ENCODE measurements around the gene KCNMB3. TPM values are rescaled to one million over a fixed set of nuclear protein-coding genes. Genes with fewer than 3 reads are reported as not detected.

The KCNMB3 gene
- total and polyA plus RNA-seq, 2 of the 13 experiments (the other 11 are each of a cell fraction or from before 2014, with no cell fraction given) = 4.3 to 7.1 TPM

- in situ Hi-C loops (cut with HindIII; ENCODE audit: extremely low pct_ligation_motif_present, low pct_unique_long_range_greater_than_20kb) = no loop called here
- DNase-seq (ENCODE audit: low spot score) = no peak
- H3K4me3 ChIP-seq (replicated peaks in 1 of 3; ENCODE audit: insufficient read depth in 1 of 3, low read depth in 2 of 3, low read length in 3 of 3) = no peak overlapping the region
- TF ChIP-seq MLXIP (CRISPR knock-in tag; IDR thresholded peaks at IDR 0.05; ENCODE audit: borderline replicate concordance) = no peak
- peak; percentile 63; the same call in 1 of the 2 replicates for TF ChIP-seq CEBPB (IDR thresholded peaks at IDR 0.05; ENCODE audit: borderline replicate concordance, low read depth, low read length)
- no peak for FAIRE-seq
- no TSS peak for BruUV-seq (replicated peaks)
- 92% methylated on average over 4 of the region's 4 CpGs for WGBS (ENCODE audit: low lambda C conversion rate)
- ChIA-PET CTCF (ENCODE audit: low intra/inter-chr PET ratio, low total read pairs) (no interaction called here), POLR2A (no interaction called here)
- intact Hi-C loops (cut with micrococcal nuclease; ENCODE audit: unreplicated experiment) = no loop called here
- no peaks in the 10 kb centered on the region for H3K4me1 ChIP-seq (ENCODE audit: insufficient read depth, low read length)
- H3K36me3 ChIP-seq (replicated peaks in 1 of 2; ENCODE audit: control insufficient read depth in 1 of 2, insufficient read depth in 2 of 2, low read length in 2 of 2) = peaks cover 0 to 17% of the 10 kb centered on the region in 2 experiments; a peak in 2 of 5 replicates
- H3K79me2 ChIP-seq (ENCODE audit: insufficient read depth, low read length) = no peaks in the 10 kb centered on the region
- no peak overlapping the region for H2AFZ ChIP-seq (ENCODE audit: low read length)
- no peaks in the 10 kb centered on the region for H4K20me1 ChIP-seq (ENCODE audit: insufficient read depth, low read length)
- H3K27ac ChIP-seq (ENCODE audit: extremely low read length, insufficient read depth, low read length) = no peak overlapping the region
- no peak overlapping the region for H3K4me2 ChIP-seq (ENCODE audit: low read depth, low read length)
- ATAC-seq = no peak
- H3K27me3 ChIP-seq (ENCODE audit: control insufficient read depth in 1 of 2, insufficient read depth in 2 of 2, low read length in 2 of 2) = no peaks in the 10 kb centered on the region
- H3K9ac ChIP-seq (ENCODE audit: insufficient read depth, low read depth, low read length) = no peak overlapping the region
- no peaks in the 10 kb centered on the region for H3K9me3 ChIP-seq (ENCODE audit: low read length)
These were observed 16.7 kb downstream of the KCNMB3 start for GRCh38 chr3:179234199-179234598.

- no peak overlapping the region for H3K4me2 ChIP-seq (ENCODE audit: low read depth, low read length)
- DNase-seq (ENCODE audit: low spot score) (no peak), FAIRE-seq (no peak), ATAC-seq (no peak)
- H2AFZ ChIP-seq (ENCODE audit: low read length) = no peak overlapping the region
- no peaks in the 10 kb centered on the region for H3K79me2 ChIP-seq (ENCODE audit: insufficient read depth, low read length)
- no TSS peak for BruUV-seq (replicated peaks)
- H3K4me1 ChIP-seq (ENCODE audit: insufficient read depth, low read length) = no peaks in the 10 kb centered on the region
- no peaks in the 10 kb centered on the region for H3K27me3 ChIP-seq (ENCODE audit: control insufficient read depth in 1 of 2, insufficient read depth in 2 of 2, low read length in 2 of 2)
- ChIA-PET POLR2A (no interaction called here), CTCF (ENCODE audit: low intra/inter-chr PET ratio, low total read pairs) (no interaction called here)
- no peak overlapping the region for H3K27ac ChIP-seq (ENCODE audit: extremely low read length, insufficient read depth, low read length)
- no peak overlapping the region for H3K4me3 ChIP-seq (replicated peaks in 1 of 3; ENCODE audit: insufficient read depth in 1 of 3, low read depth in 2 of 3, low read length in 3 of 3)
- no peak overlapping the region for H3K9ac ChIP-seq (ENCODE audit: insufficient read depth, low read depth, low read length)
- in situ Hi-C loops (cut with HindIII; ENCODE audit: extremely low pct_ligation_motif_present, low pct_unique_long_range_greater_than_20kb) (no loop called here), intact Hi-C loops (cut with micrococcal nuclease; ENCODE audit: unreplicated experiment) (no loop called here)
- H4K20me1 ChIP-seq (ENCODE audit: insufficient read depth, low read length) = no peaks in the 10 kb centered on the region
- 97% methylated on average over 3 of the region's 3 CpGs for WGBS (ENCODE audit: low lambda C conversion rate)
- peaks cover 0 to 17% of the 10 kb centered on the region in 2 experiments; a peak in 2 of 5 replicates for H3K36me3 ChIP-seq (replicated peaks in 1 of 2; ENCODE audit: control insufficient read depth in 1 of 2, insufficient read depth in 2 of 2, low read length in 2 of 2)
- TF ChIP-seq BCL6 (CRISPR knock-in tag; IDR thresholded peaks at IDR 0.05) = peak; percentile 13; the same call in 1 of the 2 replicates
- TF ChIP-seq ZBTB42 (CRISPR knock-in tag; IDR thresholded peaks at IDR 0.05) = no peak
- no peaks in the 10 kb centered on the region for H3K9me3 ChIP-seq (ENCODE audit: low read length)
These were observed 17.9 kb downstream of the KCNMB3 start for GRCh38 chr3:179233043-179233442.

Measured in HepG2 (cell line).